Fibroblast of the aortic adventitia (primary cell): Measurements from ENCODE around the gene CASS4. TPM values are rescaled to one million over a fixed set of nuclear protein-coding genes. Genes with fewer than 3 reads are reported as not detected.

Experiments
- small RNA-seq: library from RNA; depleted of rRNA; stranded (forward); fragments of <200 nt; gene quantifications from one replicate; pipeline ENCODE3, GENCODE V24; 2012
- total RNA-seq: library from RNA; depleted of rRNA; stranded (reverse); fragments of >200 nt; gene quantifications from 2 replicates; pipeline ENCODE4 v1.2.3, GENCODE V29; 2012; ENCODE audit warnings: low replicate concordance

The CASS4 gene
- total RNA-seq, 1 donor, result 0.09 TPM

Small RNA genes within 50 kb of the gene (small RNA-seq; reads per million reads assigned to genes)
- gene RPL39P, result not detected

Other genes with a start within 250 kb of the CASS4 start
- not detected in 2 replicates for gene MC3R, start 163.5 kb upstream of the CASS4 start, total RNA-seq
- gene FAM210B, start 53.3 kb upstream of the CASS4 start, total RNA-seq, result 53.3 and 56.1 TPM in 2 replicates
- 2.1 and 29.1 TPM in 2 replicates for gene AURKA, start 20.0 kb upstream of the CASS4 start, total RNA-seq
- 36.1 and 49.6 TPM in 2 replicates for gene CSTF1, start 19.6 kb upstream of the CASS4 start, total RNA-seq
- gene RTF2, start 56.4 kb downstream of the CASS4 start, total RNA-seq, result 61.5 and 66.1 TPM in 2 replicates
- not detected in 2 replicates for gene FAM209A, start 112.5 kb downstream of the CASS4 start, total RNA-seq
- not detected in 2 replicates for gene FAM209B, start 121.0 kb downstream of the CASS4 start, total RNA-seq
- gene TFAP2C, start 217.0 kb downstream of the CASS4 start, total RNA-seq, result 0.08 TPM in 1 of 2 replicates, not detected in the other